Activated effector memory CD4-positive, alpha-beta T cell treated with anti-CD3 and anti-CD28 coated beads, Interleukin-2, amount 50 U/mL, for 16 hours (primary cell): ENCODE data around the gene ATP5F1D.
"Not testable (repeated sequence)": the region's sequence is repeated elsewhere in the genome, so short reads cannot be mapped to it uniquely, and the experiment has no call there.

ENCODE experiments used
- DNase-seq: peaks from one replicate; pipeline ENCODE4 v3.0.0-alpha.2; 2020

ATP5F1D gene

GRCh38 chr19:1233115-1233667 lies 8.4 kb upstream of the ATP5F1D start:
- no peak for DNase-seq

- no peak for DNase-seq
These were observed 7.2 kb upstream of the ATP5F1D start for GRCh38 chr19:1234051-1234954.

- no peak for DNase-seq
These were observed 6.6 kb upstream of the ATP5F1D start for GRCh38 chr19:1234955-1235380.

- DNase-seq: no peak
These were observed 5.7 kb upstream of the ATP5F1D start for GRCh38 chr19:1235625-1236538.

GRCh38 chr19:1236576-1236975 lies 5.0 kb upstream of the ATP5F1D start:
- no peak for DNase-seq

GRCh38 chr19:1237027-1237659 lies 4.4 kb upstream of the ATP5F1D start:
- no peak for DNase-seq

GRCh38 chr19:1237754-1238368 lies 3.7 kb upstream of the ATP5F1D start, which contains the start of gene CBARP:
Gene CBARP (minus strand): TSS chr19:1238005. CDS start chr19:1236100, 1,905 bp downstream.
- peak; percentile 74 for DNase-seq

- no peak for DNase-seq
These were observed 2.9 kb upstream of the ATP5F1D start for GRCh38 chr19:1238369-1239303.

GRCh38 chr19:1239420-1239795 lies 2.1 kb upstream of the ATP5F1D start:
- DNase-seq: no peak

- DNase-seq: peak; percentile 97
These were observed 1.5 kb upstream of the ATP5F1D start for GRCh38 chr19:1239796-1240737.

- no peak for DNase-seq
These were observed 626 bp upstream of the ATP5F1D start for GRCh38 chr19:1240925-1241324.

- peak; percentile 94 for DNase-seq
These were observed 2.5 kb downstream of the ATP5F1D start for GRCh38 chr19:1243768-1244692.

GRCh38 chr19:1244693-1245451 lies 3.3 kb downstream of the ATP5F1D start:
- DNase-seq: no peak

- DNase-seq: no peak
These were observed 4.1 kb downstream of the ATP5F1D start for GRCh38 chr19:1245494-1246264.

GRCh38 chr19:1246265-1247087 lies 4.9 kb downstream of the ATP5F1D start:
- DNase-seq: not testable (repeated sequence)

- DNase-seq: no peak
These were observed 6.2 kb downstream of the ATP5F1D start for GRCh38 chr19:1247748-1248138.
